ENCODE results near the gene SLC49A4.

DNA sequence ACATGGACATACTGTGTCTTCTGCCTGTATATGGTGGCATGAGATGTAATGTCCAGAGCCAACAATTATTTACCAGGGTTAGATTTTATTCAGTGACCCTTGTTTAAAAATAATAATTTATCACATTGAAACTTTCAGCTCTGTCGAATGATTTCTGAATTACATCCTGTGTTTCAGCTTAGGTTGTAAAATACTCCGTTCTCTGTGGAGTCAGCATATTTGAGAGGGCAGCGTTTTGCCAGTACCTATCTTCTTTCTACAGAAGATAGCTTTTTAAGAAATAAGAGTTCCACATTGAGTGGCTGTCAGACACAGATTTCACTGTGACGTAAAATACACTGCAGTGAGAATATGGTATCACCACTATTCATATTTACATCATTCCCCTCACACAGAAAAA, 85.3 kb downstream of the SLC49A4 start:
- TF ChIP-seq, protein P1, sequence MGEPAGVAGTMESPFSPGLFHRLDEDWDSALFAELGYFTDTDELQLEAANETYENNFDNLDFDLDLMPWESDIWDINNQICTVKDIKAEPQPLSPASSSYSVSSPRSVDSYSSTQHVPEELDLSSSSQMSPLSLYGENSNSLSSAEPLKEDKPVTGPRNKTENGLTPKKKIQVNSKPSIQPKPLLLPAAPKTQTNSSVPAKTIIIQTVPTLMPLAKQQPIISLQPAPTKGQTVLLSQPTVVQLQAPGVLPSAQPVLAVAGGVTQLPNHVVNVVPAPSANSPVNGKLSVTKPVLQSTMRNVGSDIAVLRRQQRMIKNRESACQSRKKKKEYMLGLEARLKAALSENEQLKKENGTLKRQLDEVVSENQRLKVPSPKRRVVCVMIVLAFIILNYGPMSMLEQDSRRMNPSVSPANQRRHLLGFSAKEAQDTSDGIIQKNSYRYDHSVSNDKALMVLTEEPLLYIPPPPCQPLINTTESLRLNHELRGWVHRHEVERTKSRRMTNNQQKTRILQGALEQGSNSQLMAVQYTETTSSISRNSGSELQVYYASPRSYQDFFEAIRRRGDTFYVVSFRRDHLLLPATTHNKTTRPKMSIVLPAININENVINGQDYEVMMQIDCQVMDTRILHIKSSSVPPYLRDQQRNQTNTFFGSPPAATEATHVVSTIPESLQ (CRISPR knock-in tag; IDR thresholded peaks at IDR 0.05) = no peak
- TF ChIP-seq, protein P2, sequence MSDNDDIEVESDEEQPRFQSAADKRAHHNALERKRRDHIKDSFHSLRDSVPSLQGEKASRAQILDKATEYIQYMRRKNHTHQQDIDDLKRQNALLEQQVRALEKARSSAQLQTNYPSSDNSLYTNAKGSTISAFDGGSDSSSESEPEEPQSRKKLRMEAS (CRISPR knock-in tag; IDR thresholded peaks at IDR 0.05) = no peak
- no peak for TF ChIP-seq FOXK1 (CRISPR knock-in tag; IDR thresholded peaks at IDR 0.05)
